ENCODE data around the gene PIPOX.

The PIPOX gene

DNA sequence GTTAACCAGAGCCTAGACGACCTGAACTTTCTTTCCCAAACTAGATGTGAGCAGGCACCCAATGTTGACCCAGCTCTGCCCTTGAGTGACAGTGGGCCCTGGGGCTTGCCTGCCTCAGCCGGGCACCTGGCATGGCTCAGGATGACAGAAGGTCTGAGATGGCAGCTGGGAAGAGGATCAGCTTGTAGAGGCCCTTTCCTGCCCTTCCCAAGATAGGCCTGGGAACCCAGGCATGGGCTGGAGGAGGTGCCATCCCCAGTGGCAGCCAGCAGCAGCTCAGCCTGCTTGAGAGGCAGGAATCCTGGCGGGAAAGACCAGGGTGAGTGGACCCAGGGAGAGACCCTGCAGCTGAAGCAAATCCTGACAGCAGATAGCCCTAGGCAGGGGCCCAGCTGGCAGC is 59.1 kb downstream of the PIPOX start:
- no peak for DNase-seq

DNA sequence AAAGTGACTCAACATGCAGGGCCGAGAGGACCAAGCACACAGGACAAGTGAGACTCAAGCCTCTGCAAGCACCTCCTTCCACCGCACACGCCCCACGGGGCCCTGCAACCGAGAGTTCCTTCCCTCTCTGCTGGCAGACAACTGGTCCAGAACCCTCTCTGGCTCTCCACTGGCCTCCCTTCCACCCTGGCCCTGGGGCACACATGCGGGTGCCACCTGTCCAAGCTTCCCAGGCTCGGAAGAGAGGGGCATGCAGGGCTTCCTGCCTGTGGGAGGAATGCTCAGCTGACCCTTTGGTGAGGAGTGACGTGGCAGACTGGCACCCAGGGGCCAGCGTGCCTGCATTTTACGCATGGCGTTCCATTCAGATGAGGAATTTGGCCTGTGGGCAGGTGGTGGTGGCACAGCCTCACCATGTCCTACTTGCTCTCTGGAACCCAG is 59.8 kb downstream of the PIPOX start:
- DNase-seq = no peak

DNA sequence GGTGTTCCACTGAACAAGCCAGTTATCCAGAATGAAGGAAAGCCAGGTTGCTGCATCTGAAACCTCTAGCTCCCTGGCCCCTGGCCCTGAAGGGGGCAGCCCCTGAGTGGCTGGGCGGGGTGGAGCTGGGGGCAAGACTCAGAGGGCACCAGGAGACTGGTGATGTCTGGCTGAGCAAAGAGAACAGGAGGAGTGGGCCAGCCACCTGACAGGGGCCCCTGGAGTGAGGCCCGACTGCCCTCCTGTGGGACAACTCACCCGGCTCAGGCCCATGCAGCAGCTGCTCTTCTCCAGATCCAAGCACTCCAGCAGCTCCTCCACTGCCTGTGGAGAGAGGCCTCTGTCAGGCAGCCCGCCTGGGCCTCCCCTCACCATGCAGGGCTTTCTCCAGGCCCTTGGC is 60.4 kb downstream of the PIPOX start:
- DNase-seq = no peak

Measured in stimulated activated CD4-positive, alpha-beta T cell treated with anti-CD3 and anti-CD28 coated beads, Interleukin-4, amount 100 ng/mL, for 1 hour (primary cell).